ENCODE measurements around the gene LMBR1. TPM values are rescaled to one million over a fixed set of nuclear protein-coding genes. Genes with fewer than 3 reads are reported as not detected.

LMBR1 gene
- total and polyA plus RNA-seq, 2 of the 13 experiments (the other 11 are each of a cell fraction or from before 2014, with no cell fraction given), result 20.9 to 39.6 TPM

GRCh38 chr7:156666368-156667109 is 226.4 kb downstream of the LMBR1 start (continued):
- TF ChIP-seq AFF4 (CRISPR knock-in tag; IDR thresholded peaks at IDR 0.05) (no peak), ZSCAN12 (CRISPR knock-in tag; IDR thresholded peaks at IDR 0.05) (no peak), TMF1 (CRISPR knock-in tag; IDR thresholded peaks at IDR 0.05; ENCODE audit: low read depth) (no peak), ZBTB40 (IDR thresholded peaks at IDR 0.05) (no peak), ZBTB40 (CRISPR knock-in tag; IDR thresholded peaks at IDR 0.05) (no peak), ELF4 (CRISPR knock-in tag; IDR thresholded peaks at IDR 0.05; ENCODE audit: borderline replicate concordance) (no peak), PITX1 (CRISPR knock-in tag; IDR thresholded peaks at IDR 0.05) (peak; percentile 80), CAMTA2 (CRISPR knock-in tag; IDR thresholded peaks at IDR 0.05; ENCODE audit: borderline replicate concordance) (no peak), ZNF724P (CRISPR knock-in tag; IDR thresholded peaks at IDR 0.05; ENCODE audit: borderline replicate concordance) (no peak), ZNF883 (CRISPR knock-in tag; IDR thresholded peaks at IDR 0.05; ENCODE audit: not compliant biosample characterization) (no peak), NFIB (CRISPR knock-in tag; IDR thresholded peaks at IDR 0.05; ENCODE audit: borderline replicate concordance) (no peak), ERF (CRISPR knock-in tag; IDR thresholded peaks at IDR 0.05) (no peak), ZNF256 (CRISPR knock-in tag; conservative IDR thresholded peaks at IDR 0.05) (no peak), ZFP82 (CRISPR knock-in tag; IDR thresholded peaks at IDR 0.05; ENCODE audit: borderline replicate concordance) (no peak), ZNF282 (IDR thresholded peaks at IDR 0.05; ENCODE audit: partially characterized antibody) (no peak), ZNF652 (CRISPR knock-in tag; IDR thresholded peaks at IDR 0.05; ENCODE audit: borderline replicate concordance, low read depth) (no peak), E2F5 (CRISPR knock-in tag; conservative IDR thresholded peaks at IDR 0.05) (no peak)

Measured in HepG2 (cell line).